OCI-LY1 (cell line): Measurements from ENCODE around the gene SPPL3.

Experiments
- EZH2 ChIP-seq: fragments of 200-600 bp; sonication (generic), shearing (Covaris generic); IDR thresholded peaks from 2 replicates; pipeline ENCODE4 v1.8.0; 2017; ENCODE audit warnings: borderline replicate concordance, mixed run types, mild to moderate bottlenecking, antibody characterized with exemption, low read length, moderate library complexity, mixed read lengths
- TF ChIP-seq, protein P1 (sequence below): fragments of 200-600 bp; sonication (generic), shearing (Covaris generic); IDR thresholded peaks from 2 replicates; pipeline ENCODE4 v1.5.1; 2017; ENCODE audit warnings: mild to moderate bottlenecking, antibody characterized with exemption, low read length, moderate library complexity, mixed read lengths

- TF ChIP-seq, protein P1, sequence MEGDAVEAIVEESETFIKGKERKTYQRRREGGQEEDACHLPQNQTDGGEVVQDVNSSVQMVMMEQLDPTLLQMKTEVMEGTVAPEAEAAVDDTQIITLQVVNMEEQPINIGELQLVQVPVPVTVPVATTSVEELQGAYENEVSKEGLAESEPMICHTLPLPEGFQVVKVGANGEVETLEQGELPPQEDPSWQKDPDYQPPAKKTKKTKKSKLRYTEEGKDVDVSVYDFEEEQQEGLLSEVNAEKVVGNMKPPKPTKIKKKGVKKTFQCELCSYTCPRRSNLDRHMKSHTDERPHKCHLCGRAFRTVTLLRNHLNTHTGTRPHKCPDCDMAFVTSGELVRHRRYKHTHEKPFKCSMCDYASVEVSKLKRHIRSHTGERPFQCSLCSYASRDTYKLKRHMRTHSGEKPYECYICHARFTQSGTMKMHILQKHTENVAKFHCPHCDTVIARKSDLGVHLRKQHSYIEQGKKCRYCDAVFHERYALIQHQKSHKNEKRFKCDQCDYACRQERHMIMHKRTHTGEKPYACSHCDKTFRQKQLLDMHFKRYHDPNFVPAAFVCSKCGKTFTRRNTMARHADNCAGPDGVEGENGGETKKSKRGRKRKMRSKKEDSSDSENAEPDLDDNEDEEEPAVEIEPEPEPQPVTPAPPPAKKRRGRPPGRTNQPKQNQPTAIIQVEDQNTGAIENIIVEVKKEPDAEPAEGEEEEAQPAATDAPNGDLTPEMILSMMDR, result no peak
- TF ChIP-seq EZH2, result no peak
These were observed 1.2 kb downstream of the SPPL3 start for GRCh38 chr12:120902846-120903411.
